Upper lobe of left lung (tissue), 4 donors: ENCODE results near the gene SENP7.

Source experiments
- CTCF ChIP-seq, 6 experiments: fragments of 450-650 bp in 4 of 6; fragments of 200-600 bp in 2 of 6; sonication (generic) in 2 of 6; IDR thresholded peaks; one replicate each; pipeline ENCODE4 v1.5.1; 2016 to 2019; ENCODE audit warnings: antibody characterized with exemption in 6 of 6
- EP300 ChIP-seq, 4 donors: sonication (generic); formaldehyde crosslinking; IDR thresholded peaks; one replicate each; pipeline ENCODE4 v1.5.1; 2017; ENCODE audit warnings: antibody characterized with exemption in 4 of 4, control low read depth in 2 of 4

GRCh38 chr3:101497803-101498202, 15.2 kb downstream of the SENP7 start:
- TF ChIP-seq CTCF (IDR thresholded peaks at IDR 0.05) (no peak), EP300 (IDR thresholded peaks at IDR 0.05) (no peak)
